B cell (primary cell): ENCODE data around the gene SPEF1. TPM values are rescaled to one million over a fixed set of nuclear protein-coding genes. Genes with fewer than 3 reads are reported as not detected.

Experiments
- ATAC-seq: fragments of 200-7000 bp; cut with Tn5 transposase; one replicate; pipeline ENCODE4 v1.10.0; 2021; ENCODE audit warnings: low read depth, mild to moderate bottlenecking, moderate number of reproducible peaks, moderate library complexity
- CTCF ChIA-PET: fragments of 350-600 bp; sonication (Branson Sonifier 250); formaldehyde crosslinking; loops from one replicate; lab custom pipeline; 2021; ENCODE audit warnings: antibody characterized with exemption, inconsistent platforms; lab: Charles Lee
- POLR2A ChIA-PET: fragments of 350-600 bp; sonication (Branson Sonifier 250); formaldehyde crosslinking; loops from one replicate; lab custom pipeline; 2021; ENCODE audit warnings: antibody characterized with exemption; lab: Charles Lee
- DNase-seq: peaks from one replicate; pipeline ENCODE4 v3.0.0; 2013
- H2AFZ ChIP-seq: 2 replicates; pipeline ENCODE4 v1.6.1; 2012; ENCODE audit warnings: mild to moderate bottlenecking, low read depth, low read length; ENCODE audit not compliant: insufficient read depth, poor library complexity, severe bottlenecking
- H3K27ac ChIP-seq, 2 donors: 1 replicate in 1 of 2; 2 replicates in 1 of 2; pipeline ENCODE4 v1.5.1; 2012 to 2013; ENCODE audit warnings: low read length in 2 of 2, mild to moderate bottlenecking in 2 of 2, moderate library complexity in 1 of 2
- H3K27me3 ChIP-seq, 4 experiments: fragments of 200-600 bp in 1 of 4; sonication (generic) in 1 of 4; replicated peaks in 1 of 4; 1 replicate in 2 of 4; 2 replicates in 2 of 4; pipeline versions ENCODE4 v1.6.1 to v1.7.0; 2013 to 2016; ENCODE audit warnings: low read length in 3 of 4, mild to moderate bottlenecking in 2 of 4, mixed read lengths in 1 of 4, moderate library complexity in 1 of 4; ENCODE audit not compliant: insufficient read depth in 4 of 4, control insufficient read depth in 3 of 4; ENCODE audit errors: control extremely low read depth in 1 of 4
- H3K36me3 ChIP-seq, 2 experiments: replicated peaks in 1 of 2; 1 replicate in 1 of 2; 2 replicates in 1 of 2; pipeline versions ENCODE4 v1.6.1 to v1.7.1; 2013; ENCODE audit warnings: low read length in 1 of 2; ENCODE audit not compliant: insufficient read depth in 2 of 2, control insufficient read depth in 1 of 2; ENCODE audit errors: control extremely low read depth in 1 of 2, extremely low read depth in 1 of 2
- H3K4me1 ChIP-seq, 2 donors: fragments of 200-600 bp in 1 of 2; sonication (generic) in 1 of 2; 1 replicate in 1 of 2; 2 replicates in 1 of 2; pipeline versions ENCODE4 v1.5.1 to v1.6.1; 2013 to 2017; ENCODE audit warnings: low read length in 2 of 2; ENCODE audit not compliant: control insufficient read depth in 2 of 2, insufficient read depth in 2 of 2
- H3K4me2 ChIP-seq: replicated peaks from 2 replicates; pipeline ENCODE3; 2012; ENCODE audit warnings: mild to moderate bottlenecking, low read depth, low read length; ENCODE audit not compliant: poor library complexity, severe bottlenecking
- H3K4me3 ChIP-seq, 5 experiments: fragments of 200-600 bp in 1 of 5; sonication (generic) in 1 of 5; 1 replicate in 3 of 5; 2 replicates in 2 of 5; pipeline versions ENCODE4 v1.5.1 to v1.7.0; 2011 to 2016; ENCODE audit warnings: low read length in 4 of 5, mild to moderate bottlenecking in 4 of 5, low read depth in 2 of 5, control low read depth in 1 of 5, moderate library complexity in 1 of 5; ENCODE audit not compliant: insufficient read depth in 1 of 5; ENCODE audit errors: control extremely low read depth in 1 of 5, extremely low read depth in 1 of 5
- H3K79me2 ChIP-seq: fragments of 200-600 bp; sonication (generic); one replicate; pipeline ENCODE4 v1.6.0; 2016; ENCODE audit warnings: low read length; ENCODE audit not compliant: control insufficient read depth, insufficient read depth
- H3K9ac ChIP-seq: fragments of 200-600 bp; sonication (generic); 2 replicates; pipeline ENCODE4 v1.6.1; 2017; ENCODE audit warnings: mild to moderate bottlenecking, low read length, moderate library complexity
- H3K9me3 ChIP-seq, 3 donors: one replicate each; pipeline versions ENCODE4 v1.6.1 to v1.7.1; 2013; ENCODE audit warnings: low read length in 2 of 3; ENCODE audit not compliant: control insufficient read depth in 2 of 3, insufficient read depth in 1 of 3; ENCODE audit errors: control extremely low read depth in 1 of 3
- H4K20me1 ChIP-seq: 2 replicates; pipeline ENCODE4 v1.6.0; 2012; ENCODE audit warnings: mild to moderate bottlenecking, low read length; ENCODE audit not compliant: insufficient read depth, control insufficient read depth, poor library complexity, severe bottlenecking
- H3K27ac Mint-ChIP-seq: one replicate; pipeline ENCODE4 v1.8.0; 2021; ENCODE audit warnings: mixed read lengths
- H3K27me3 Mint-ChIP-seq: one replicate; pipeline ENCODE4 v1.8.0; 2021; ENCODE audit warnings: mixed read lengths
- H3K4me1 Mint-ChIP-seq: one replicate; pipeline ENCODE4 v1.8.0; 2021; ENCODE audit warnings: mixed read lengths
- H3K4me3 Mint-ChIP-seq: one replicate; pipeline ENCODE4 v1.8.0; 2021; ENCODE audit warnings: mixed read lengths
- H3K9me3 Mint-ChIP-seq: one replicate; pipeline ENCODE4 v1.8.0; 2022; ENCODE audit warnings: mixed read lengths; ENCODE audit not compliant: insufficient read depth
- CTCF ChIP-seq: fragments of 200-600 bp; IDR thresholded peaks from one replicate; pipeline ENCODE4 v1.8.0; 2022; ENCODE audit warnings: antibody characterized with exemption, mild to moderate bottlenecking
- EZH2 ChIP-seq: IDR thresholded peaks from 2 replicates; pipeline ENCODE4 v1.6.1; 2012; ENCODE audit warnings: borderline replicate concordance, low read depth, mild to moderate bottlenecking, moderate library complexity, low read length; ENCODE audit not compliant: insufficient read depth, poor library complexity, severe bottlenecking
- WGBS: methylation state at CpG from one replicate; pipeline ENCODE4 v1.1.5; 2013; ENCODE audit warnings: missing lambda C conversion rate; ENCODE audit not compliant: insufficient coverage; 5-methylcytosine and 5-hydroxymethylcytosine counted together
- intact Hi-C: fragments of 100-400 bp; cut with micrococcal nuclease; formaldehyde crosslinking; loops from one replicate; pipeline ENCODE4 v1.10.0; 2022
- polyA plus RNA-seq: library from polyadenylated mRNA; depleted of rRNA; stranded (reverse); fragments of >200 nt; gene quantifications from 2 replicates; pipeline ENCODE4 v1.2.3, GENCODE V29; 2012
- total RNA-seq, 2 donors: library from RNA; stranded (reverse); fragments of 120-200 nt in 1 of 2; gene quantifications; 1 replicate in 1 of 2; 2 replicates in 1 of 2; pipeline versions ENCODE4 v1.2.3 to v1.2.4, GENCODE V29; 2013 to 2022

The SPEF1 gene
- total and polyA plus RNA-seq, 2 donors (not counting 1 experiment from before 2014, with no cell fraction given): not detected

GRCh38 chr20:3744806-3745685, 36.2 kb downstream of the SPEF1 start:
- POLR2A ChIA-PET: no interaction called here
- H3K27ac Mint-ChIP-seq: no peak overlapping the region

More at GRCh38 chr20:3744806-3745685, 36.2 kb downstream of the SPEF1 start:
- CTCF ChIA-PET: interaction anchor here (1.0 kb wide), 1 partner anchor 23 kb away, joined by 3 read pairs; the partner anchor contains the start of gene ADISSP
- no peak overlapping the region for H3K9ac ChIP-seq
- H3K27me3 ChIP-seq: peaks cover 0 to 26% (median 2%) of the 10 kb centered on the region in 4 experiments
- DNase-seq: peak; percentile 65
- no peak for TF ChIP-seq CTCF
- TF ChIP-seq EZH2: no peak
- H3K4me2 ChIP-seq: peak overlapping the region; percentile 63
- peak overlapping the region; percentile 30 for H3K4me3 Mint-ChIP-seq
- H3K27me3 Mint-ChIP-seq: peaks cover 26% of the 10 kb centered on the region
- H3K9me3 ChIP-seq: peaks cover 0 to 10% (median 0%) of the 10 kb centered on the region in 3 donors
- H3K27ac ChIP-seq: no peak overlapping the region
- WGBS: 48% methylated on average over 43 of the region's 45 CpGs
- peak; percentile 75 for ATAC-seq
- H3K4me1 Mint-ChIP-seq: peaks cover 4% of the 10 kb centered on the region
- peak overlapping the region; percentile 66 for H2AFZ ChIP-seq
- no peaks in the 10 kb centered on the region for H3K36me3 ChIP-seq
- H3K79me2 ChIP-seq: no peaks in the 10 kb centered on the region
- H3K4me3 ChIP-seq: peak overlapping the region in 2 of 5 experiments; percentile 9 to 18
- intact Hi-C loops: loop anchor here (2.0 kb wide), 1 partner anchor 24 kb away; no protein-coding TSS in a partner anchor
- H4K20me1 ChIP-seq: no peaks in the 10 kb centered on the region
- H3K9me3 Mint-ChIP-seq: no peaks in the 10 kb centered on the region
- peaks cover 0 to 13% of the 10 kb centered on the region in 2 donors for H3K4me1 ChIP-seq
